D721Med (cell line): ENCODE measurements around the gene IQSEC3.

ENCODE experiments used
- DNase-seq: peaks from one replicate; pipeline ENCODE4 v3.0.0; 2011; ENCODE audit warnings: low spot score; ENCODE audit not compliant: insufficient read length
- FAIRE-seq: peaks from 2 replicates; lab custom pipeline; 2011; peaks lifted over from hg19 to GRCh38; lab: Jason Lieb, UNC
- TF ChIP-seq, protein P1 (sequence below): IDR thresholded peaks from 2 replicates; pipeline ENCODE4 v1.5.1; 2012; ENCODE audit warnings: mild to moderate bottlenecking, control low read depth; ENCODE audit not compliant: insufficient read depth; ENCODE audit errors: missing control alignments

IQSEC3 gene

GRCh38 chr12:227286-227915 lies 160.8 kb downstream of the IQSEC3 start:
- FAIRE-seq (no peak), DNase-seq (no peak)
- TF ChIP-seq, protein P1, sequence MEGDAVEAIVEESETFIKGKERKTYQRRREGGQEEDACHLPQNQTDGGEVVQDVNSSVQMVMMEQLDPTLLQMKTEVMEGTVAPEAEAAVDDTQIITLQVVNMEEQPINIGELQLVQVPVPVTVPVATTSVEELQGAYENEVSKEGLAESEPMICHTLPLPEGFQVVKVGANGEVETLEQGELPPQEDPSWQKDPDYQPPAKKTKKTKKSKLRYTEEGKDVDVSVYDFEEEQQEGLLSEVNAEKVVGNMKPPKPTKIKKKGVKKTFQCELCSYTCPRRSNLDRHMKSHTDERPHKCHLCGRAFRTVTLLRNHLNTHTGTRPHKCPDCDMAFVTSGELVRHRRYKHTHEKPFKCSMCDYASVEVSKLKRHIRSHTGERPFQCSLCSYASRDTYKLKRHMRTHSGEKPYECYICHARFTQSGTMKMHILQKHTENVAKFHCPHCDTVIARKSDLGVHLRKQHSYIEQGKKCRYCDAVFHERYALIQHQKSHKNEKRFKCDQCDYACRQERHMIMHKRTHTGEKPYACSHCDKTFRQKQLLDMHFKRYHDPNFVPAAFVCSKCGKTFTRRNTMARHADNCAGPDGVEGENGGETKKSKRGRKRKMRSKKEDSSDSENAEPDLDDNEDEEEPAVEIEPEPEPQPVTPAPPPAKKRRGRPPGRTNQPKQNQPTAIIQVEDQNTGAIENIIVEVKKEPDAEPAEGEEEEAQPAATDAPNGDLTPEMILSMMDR: no peak
